Measurements from ENCODE around the gene UNC93A. TPM values are rescaled to one million over a fixed set of nuclear protein-coding genes. Genes with fewer than 3 reads are reported as not detected.

UNC93A gene
- total RNA-seq, 6 experiments from 2014 or later: not detected

- peaks cover 5% of the 10 kb centered on the region; the same call in 1 of the 2 replicates for H3K36me3 Mint-ChIP-seq (ENCODE audit: low read depth)
- no peak for TF ChIP-seq CTCF (IDR thresholded peaks at IDR 0.05)
- H3K4me3 Mint-ChIP-seq: no peak overlapping the region
- H3K27me3 Mint-ChIP-seq (ENCODE audit: insufficient read depth): no peaks in the 10 kb centered on the region; the same call in 1 of the 2 replicates
- H3K9me3 Mint-ChIP-seq: peaks cover 52% of the 10 kb centered on the region
- no peaks in the 10 kb centered on the region for H3K4me1 Mint-ChIP-seq (ENCODE audit: low read depth)
- DNase-seq: no peak
- no peak overlapping the region for H3K27ac Mint-ChIP-seq
Measured at GRCh38 chr6:167295495-167296292, 4.6 kb downstream of the UNC93A start.

GRCh38 chr6:167296293-167296690, 5.2 kb downstream of the UNC93A start:
- Mint-ChIP-seq H3K27ac (no peak overlapping the region), H3K4me1 (ENCODE audit: low read depth) (no peaks in the 10 kb centered on the region), H3K36me3 (ENCODE audit: low read depth) (peaks cover 5% of the 10 kb centered on the region; the same call in 1 of the 2 replicates), H3K4me3 (no peak overlapping the region), H3K27me3 (ENCODE audit: insufficient read depth) (no peaks in the 10 kb centered on the region; the same call in 1 of the 2 replicates), H3K9me3 (peaks cover 52% of the 10 kb centered on the region)
- TF ChIP-seq CTCF (IDR thresholded peaks at IDR 0.05): no peak
- no peak for DNase-seq

- Mint-ChIP-seq H3K36me3 (ENCODE audit: low read depth) (peaks cover 5% of the 10 kb centered on the region; the same call in 1 of the 2 replicates), H3K4me1 (ENCODE audit: low read depth) (no peaks in the 10 kb centered on the region), H3K27me3 (ENCODE audit: insufficient read depth) (peaks cover 3% of the 10 kb centered on the region; the same call in 1 of the 2 replicates), H3K4me3 (no peak overlapping the region), H3K27ac (no peak overlapping the region), H3K9me3 (peaks cover 52% of the 10 kb centered on the region)
- DNase-seq: no peak
- no peak for TF ChIP-seq CTCF (IDR thresholded peaks at IDR 0.05)
Measured at GRCh38 chr6:167296902-167297301, 5.8 kb downstream of the UNC93A start.

GRCh38 chr6:167298127-167298526, 7.0 kb downstream of the UNC93A start:
- H3K27ac Mint-ChIP-seq: no peak overlapping the region
- no peaks in the 10 kb centered on the region for H3K4me1 Mint-ChIP-seq (ENCODE audit: low read depth)
- no peak for TF ChIP-seq CTCF (IDR thresholded peaks at IDR 0.05)
- no peak for DNase-seq
- peaks cover 3% of the 10 kb centered on the region; the same call in 1 of the 2 replicates for H3K27me3 Mint-ChIP-seq (ENCODE audit: insufficient read depth)
- H3K36me3 Mint-ChIP-seq (ENCODE audit: low read depth): peaks cover 5% of the 10 kb centered on the region; the same call in 1 of the 2 replicates
- H3K9me3 Mint-ChIP-seq: peaks cover 52% of the 10 kb centered on the region
- no peak overlapping the region for H3K4me3 Mint-ChIP-seq

GRCh38 chr6:167299641-167300308, 8.7 kb downstream of the UNC93A start:
- H3K27me3 Mint-ChIP-seq (ENCODE audit: insufficient read depth): peaks cover 3% of the 10 kb centered on the region; the same call in 1 of the 2 replicates
- DNase-seq: no peak
- TF ChIP-seq CTCF (IDR thresholded peaks at IDR 0.05): no peak
- H3K4me1 Mint-ChIP-seq (ENCODE audit: low read depth): no peaks in the 10 kb centered on the region
- H3K27ac Mint-ChIP-seq: no peak overlapping the region
- peaks cover 40% of the 10 kb centered on the region for H3K9me3 Mint-ChIP-seq
- H3K4me3 Mint-ChIP-seq: no peak overlapping the region
- H3K36me3 Mint-ChIP-seq (ENCODE audit: low read depth): peaks cover 5% of the 10 kb centered on the region
